H1 (cell line): ENCODE data around the gene PIEZO1. TPM values are rescaled to one million over a fixed set of nuclear protein-coding genes. Genes with fewer than 3 reads are reported as not detected.

Experiments
- CTCF ChIA-PET: fragments of 300-600 bp; sonication (Branson Sonifier 250); formaldehyde crosslinking; loops from one replicate; lab custom pipeline; 2021; ENCODE audit not compliant: partially characterized antibody; lab: Charles Lee
- POLR2A ChIA-PET: fragments of 300-600 bp; sonication (Branson Sonifier 250); formaldehyde crosslinking; loops from one replicate; lab custom pipeline; 2021; ENCODE audit warnings: inconsistent platforms; ENCODE audit not compliant: partially characterized antibody; lab: Charles Lee
- DNase-seq, 2 experiments: peaks; one replicate each; pipeline versions ENCODE4 v3.0.0 to v3.0.0-alpha.2; 2010 to 2022; ENCODE audit warnings: low spot score in 2 of 2, low read depth in 1 of 2, mixed read lengths in 1 of 2
- FAIRE-seq: peaks from 2 replicates; lab custom pipeline; 2011; peaks lifted over from hg19 to GRCh38; lab: Jason Lieb, UNC
- H2AFZ ChIP-seq: 2 replicates; pipeline ENCODE4 v1.8.1; 2012; ENCODE audit warnings: low read length, inconsistent platforms
- H2AK5ac ChIP-seq: 2 replicates; pipeline ENCODE4 v1.6.1; 2013; ENCODE audit warnings: low read depth, low read length
- H2BK120ac ChIP-seq: replicated peaks from 2 replicates; pipeline ENCODE3; 2013; ENCODE audit warnings: low read depth, low read length, inconsistent platforms
- H2BK12ac ChIP-seq: 2 replicates; pipeline ENCODE4 v1.6.1; 2013; ENCODE audit warnings: low read depth, low read length
- H2BK15ac ChIP-seq: 2 replicates; pipeline ENCODE4 v1.6.1; 2013; ENCODE audit warnings: low read length
- H2BK20ac ChIP-seq: 2 replicates; pipeline ENCODE4 v1.6.1; 2013; ENCODE audit warnings: low read length
- H2BK5ac ChIP-seq: 2 replicates; pipeline ENCODE4 v1.6.1; 2013; ENCODE audit warnings: low read depth, low read length
- H3K14ac ChIP-seq: 2 replicates; pipeline ENCODE4 v1.6.1; 2013; ENCODE audit warnings: inconsistent platforms; ENCODE audit not compliant: insufficient read length
- H3K18ac ChIP-seq: 2 replicates; pipeline ENCODE4 v1.6.1; 2013; ENCODE audit warnings: low read length; ENCODE audit errors: extremely low read depth
- H3K23ac ChIP-seq: 2 replicates; pipeline ENCODE4 v1.6.1; 2013; ENCODE audit warnings: inconsistent platforms; ENCODE audit not compliant: insufficient read length
- H3K23me2 ChIP-seq: 2 replicates; pipeline ENCODE4 v1.6.1; 2013; ENCODE audit warnings: low read depth, low read length
- H3K27ac ChIP-seq: 2 replicates; pipeline ENCODE4 v1.6.1; 2011; ENCODE audit warnings: low read depth, low read length, inconsistent platforms
- H3K27me3 ChIP-seq, 4 experiments: replicated peaks in 1 of 4; 1 replicate in 1 of 4; 2 replicates in 3 of 4; pipeline versions ENCODE4 v1.6.1 to v1.8.1; 2011 to 2013; ENCODE audit warnings: low read length in 3 of 4, mild to moderate bottlenecking in 3 of 4, inconsistent platforms in 2 of 4, mixed read lengths in 2 of 4, moderate library complexity in 1 of 4; ENCODE audit not compliant: control insufficient read depth in 3 of 4, insufficient read depth in 3 of 4; ENCODE audit errors: extremely low read depth in 1 of 4
- H3K36me3 ChIP-seq, 4 experiments: 2 replicates each; pipeline versions ENCODE4 v1.6.1 to v1.8.1; 2011 to 2013; ENCODE audit warnings: mild to moderate bottlenecking in 4 of 4, low read length in 3 of 4, moderate library complexity in 2 of 4, control low read depth in 1 of 4, inconsistent platforms in 1 of 4; ENCODE audit not compliant: insufficient read depth in 4 of 4, control insufficient read depth in 2 of 4
- H3K4ac ChIP-seq: replicated peaks from 2 replicates; pipeline ENCODE3; 2013; ENCODE audit warnings: low read length, low read depth, mixed read lengths, inconsistent platforms; ENCODE audit not compliant: insufficient read length
- H3K4me1 ChIP-seq, 4 experiments: replicated peaks in 1 of 4; 1 replicate in 1 of 4; 2 replicates in 3 of 4; pipeline versions ENCODE4 v1.6.1 to v1.8.1; 2011 to 2013; ENCODE audit warnings: low read length in 3 of 4, inconsistent platforms in 2 of 4, mixed read lengths in 1 of 4; ENCODE audit not compliant: insufficient read depth in 4 of 4, control insufficient read depth in 3 of 4
- H3K4me2 ChIP-seq, 2 experiments: 2 replicates each; pipeline versions ENCODE4 v1.6.1 to v1.8.1; 2011 to 2013; ENCODE audit warnings: low read depth in 2 of 2, low read length in 2 of 2, control low read depth in 1 of 2, inconsistent platforms in 1 of 2, mild to moderate bottlenecking in 1 of 2; ENCODE audit not compliant: insufficient read depth in 1 of 2
- H3K4me3 ChIP-seq, 4 experiments: fragments of 200-600, 300-600 bp in 1 of 4; sonication (generic), shearing (Covaris generic), sonication (Bioruptor Twin) in 1 of 4; 2 replicates each; pipeline versions ENCODE4 v1.5.1 to v1.8.1; 2011 to 2016; ENCODE audit warnings: low read length in 4 of 4, low read depth in 3 of 4, control low read depth in 2 of 4, inconsistent platforms in 2 of 4, mild to moderate bottlenecking in 2 of 4, mixed read lengths in 1 of 4, moderate library complexity in 1 of 4; ENCODE audit not compliant: insufficient read depth in 2 of 4; ENCODE audit errors: extremely low read depth in 1 of 4
- H3K56ac ChIP-seq: replicated peaks from 2 replicates; pipeline ENCODE3; 2013; ENCODE audit warnings: low read depth, mild to moderate bottlenecking, mixed read lengths, low read length, inconsistent platforms; ENCODE audit not compliant: insufficient read length
- H3K79me1 ChIP-seq: 2 replicates; pipeline ENCODE4 v1.6.1; 2013; ENCODE audit warnings: low read depth, low read length, control low read depth
- H3K79me2 ChIP-seq, 2 experiments: 2 replicates each; pipeline versions ENCODE4 v1.6.1 to v1.8.1; 2012 to 2013; ENCODE audit warnings: low read length in 2 of 2, mild to moderate bottlenecking in 2 of 2, inconsistent platforms in 1 of 2; ENCODE audit not compliant: insufficient read depth in 2 of 2, control insufficient read depth in 1 of 2
- H3K9ac ChIP-seq, 4 experiments: replicated peaks in 1 of 4; 1 replicate in 1 of 4; 2 replicates in 3 of 4; pipeline versions ENCODE4 v1.6.1 to v1.8.1; 2011 to 2013; ENCODE audit warnings: low read depth in 3 of 4, low read length in 3 of 4, control low read depth in 2 of 4, mild to moderate bottlenecking in 2 of 4, moderate library complexity in 2 of 4, inconsistent platforms in 1 of 4; ENCODE audit errors: extremely low read depth in 1 of 4
- H3K9me3 ChIP-seq, 2 experiments: 2 replicates each; pipeline versions ENCODE4 v1.6.1 to v1.8.1; 2012 to 2013; ENCODE audit warnings: mild to moderate bottlenecking in 2 of 2, moderate library complexity in 2 of 2, control low read depth in 1 of 2, inconsistent platforms in 1 of 2, low read depth in 1 of 2, low read length in 1 of 2, mixed read lengths in 1 of 2; ENCODE audit not compliant: insufficient read depth in 2 of 2
- H4K20me1 ChIP-seq, 2 experiments: replicated peaks in 1 of 2; 2 replicates each; pipeline versions ENCODE3 to v1.8.1; 2011 to 2013; ENCODE audit warnings: inconsistent platforms in 2 of 2, low read length in 2 of 2, mild to moderate bottlenecking in 1 of 2; ENCODE audit not compliant: insufficient read depth in 2 of 2, control insufficient read depth in 1 of 2
- H4K5ac ChIP-seq: 2 replicates; pipeline ENCODE4 v1.6.1; 2013; ENCODE audit warnings: low read length, low read depth, mixed read lengths, inconsistent platforms; ENCODE audit not compliant: insufficient read length
- H4K8ac ChIP-seq: 2 replicates; pipeline ENCODE4 v1.8.0; 2013; ENCODE audit warnings: mild to moderate bottlenecking, moderate library complexity, low read length, inconsistent platforms; ENCODE audit not compliant: insufficient read depth; ENCODE audit errors: extremely low read depth
- H4K91ac ChIP-seq: replicated peaks from 2 replicates; pipeline ENCODE3; 2013; ENCODE audit warnings: low read length, mixed read lengths, inconsistent platforms; ENCODE audit not compliant: insufficient read length
- ATF3 ChIP-seq: IDR thresholded peaks from 2 replicates; pipeline ENCODE4 v1.6.1; 2011; ENCODE audit warnings: low read depth, mild to moderate bottlenecking, low read length; ENCODE audit not compliant: insufficient read depth
- BACH1 ChIP-seq: IDR thresholded peaks from 2 replicates; pipeline ENCODE4 v1.6.1; 2012; ENCODE audit warnings: low read length, improper control_type of control experiment
- HDAC2 ChIP-seq, 2 experiments: fragments of 300-600 bp in 1 of 2; sonication (generic) in 1 of 2; IDR thresholded peaks; 2 replicates each; pipeline ENCODE4 v1.6.1; 2011 to 2012; ENCODE audit warnings: low read depth in 2 of 2, low read length in 2 of 2, mild to moderate bottlenecking in 2 of 2, moderate library complexity in 2 of 2, borderline replicate concordance in 1 of 2, inconsistent platforms in 1 of 2
- HDAC6 ChIP-seq: IDR thresholded peaks from one replicate; pipeline ENCODE4 v1.7.1; 2012; ENCODE audit warnings: low read depth, mild to moderate bottlenecking, inconsistent platforms, low read length, moderate library complexity
- MAFK ChIP-seq: IDR thresholded peaks from 2 replicates; pipeline ENCODE4 v1.6.1; 2012; ENCODE audit warnings: low read depth, mild to moderate bottlenecking, improper control_type of control experiment, low read length
- RBBP5 ChIP-seq: IDR thresholded peaks from 2 replicates; pipeline ENCODE4 v1.7.1; 2012; ENCODE audit warnings: low read depth, mild to moderate bottlenecking, inconsistent platforms, low read length, moderate library complexity, borderline replicate concordance
- SIRT6 ChIP-seq: IDR thresholded peaks from one replicate; pipeline ENCODE4 v1.7.1; 2012; ENCODE audit warnings: low read length, inconsistent platforms
- SP1 ChIP-seq: IDR thresholded peaks from 2 replicates; pipeline ENCODE4 v1.6.1; 2011; ENCODE audit warnings: low read depth, low read length
- SP2 ChIP-seq: IDR thresholded peaks from 2 replicates; pipeline ENCODE4 v1.6.1; 2012; ENCODE audit warnings: mild to moderate bottlenecking, low read length, inconsistent platforms
- TBP ChIP-seq: IDR thresholded peaks from 2 replicates; pipeline ENCODE4 v1.6.1; 2011; ENCODE audit warnings: low read depth, low read length, improper control_type of control experiment
- WGBS, 2 experiments: shearing (Covaris generic) in 1 of 2; methylation state at CpG; one replicate each; pipeline versions ENCODE4 v1.1.6 to v1.1.7; 2013 to 2015; ENCODE audit warnings: low lambda C conversion rate in 2 of 2, mixed read lengths in 2 of 2, inconsistent platforms in 1 of 2, low coverage in 1 of 2, missing lambda C conversion rate in 1 of 2; ENCODE audit not compliant: insufficient replicate concordance in 2 of 2, insufficient coverage in 1 of 2, insufficient read length in 1 of 2; ENCODE audit errors: extremely low coverage in 1 of 2, missing lambda C conversion rate in 1 of 2; 5-methylcytosine and 5-hydroxymethylcytosine counted together
- polyA plus RNA-seq, 7 experiments: library from polyadenylated mRNA; depleted of rRNA in 3 of 7; stranded (reverse) in 5 of 7; unstranded in 2 of 7; fragments of >200 nt in 5 of 7; fragments of 200-250 nt in 2 of 7; gene quantifications; 1 replicate in 5 of 7; 2 replicates in 1 of 7; 4 replicates in 1 of 7; pipeline versions ENCODE4 v1.2.1 to v1.2.3, GENCODE V29; 2011 to 2013; ENCODE audit warnings: missing spikeins in 2 of 7, mixed read lengths in 2 of 7
- total RNA-seq: library from RNA; stranded (reverse); fragmentation: NEBNext Ultra II Directional; extraction: Animal tissue kit (Norgen Biotek cat#: 25700); gene quantifications from 2 replicates; pipeline ENCODE4 v1.2.1, GENCODE V29; 2021

PIEZO1 gene
- total and polyA plus RNA-seq, 2 of the 8 experiments (the other 6 are each of a cell fraction or from before 2014, with no cell fraction given) = 42.3 to 67.5 TPM

GRCh38 chr16:88703486-88704309 is 81.3 kb downstream of the PIEZO1 start:
- POLR2A ChIA-PET = interaction anchor here (0.7 to 1.4 kb wide), 4 partner anchors 9 to 113 kb away, joined by 3 to 4 read pairs (median 3); partner anchors contain the start of gene MVD
- peaks cover 0 to 6% (median 3%) of the 10 kb centered on the region in 4 experiments; a peak in 4 of 7 replicates for H3K4me1 ChIP-seq
- DNase-seq (no peak), FAIRE-seq (no peak)
- no peak overlapping the region for H2AK5ac ChIP-seq
- no peaks in the 10 kb centered on the region for H3K9me3 ChIP-seq
- H3K79me2 ChIP-seq = peaks cover 0 to 37% of the 10 kb centered on the region in 2 experiments; a peak in 2 of 4 replicates
- H3K4me3 ChIP-seq = no peak overlapping the region
- 89% methylated on average over 19 of the region's 26 CpGs; no CpG with 5 or more reads in 1 of the 2 experiments for WGBS, 2 experiments
- no peak overlapping the region for H3K27ac ChIP-seq
- no peak overlapping the region for H2AFZ ChIP-seq
- no peaks in the 10 kb centered on the region for H3K27me3 ChIP-seq
- no peak overlapping the region for H3K56ac ChIP-seq
- no peak overlapping the region; a peak in 1 of 4 replicates for H3K4me2 ChIP-seq
- no peak overlapping the region for H3K4ac ChIP-seq
- H2BK5ac ChIP-seq = no peak overlapping the region
- no peak overlapping the region for H2BK120ac ChIP-seq
- H3K23me2 ChIP-seq = peaks cover 15% of the 10 kb centered on the region; the same call in 1 of the 2 replicates
- no peak overlapping the region for H3K23ac ChIP-seq
- no peak overlapping the region for H2BK12ac ChIP-seq
- H4K5ac ChIP-seq = no peak overlapping the region
- H3K36me3 ChIP-seq = peaks cover 0 to 3% (median 0%) of the 10 kb centered on the region in 4 experiments; a peak in 3 of 8 replicates
- H3K9ac ChIP-seq = no peak overlapping the region
- CTCF ChIA-PET = interaction anchor here (1.4 to 2.2 kb wide), 5 partner anchors 16 to 59 kb away, joined by 3 to 8 read pairs (median 7); no protein-coding TSS in a partner anchor
- no peak overlapping the region for H2BK15ac ChIP-seq
- no peak overlapping the region for H3K14ac ChIP-seq
- no peak overlapping the region for H2BK20ac ChIP-seq
- H4K20me1 ChIP-seq = peaks cover 1 to 4% of the 10 kb centered on the region in 2 experiments
- no peak overlapping the region; the same call in 1 of the 2 replicates for H4K8ac ChIP-seq
- no peak overlapping the region for H4K91ac ChIP-seq
- H3K79me1 ChIP-seq = peaks cover 14% of the 10 kb centered on the region
- no peak overlapping the region for H3K18ac ChIP-seq
- no peak for TF ChIP-seq HDAC6
- TF ChIP-seq SP1 = no peak
- TF ChIP-seq SIRT6 = no peak
- TF ChIP-seq HDAC2 (IDR thresholded peaks at IDR 0.05; ENCODE audit: borderline replicate concordance in 1 of 2, low read depth in 2 of 2, low read length in 2 of 2) = no peak
- TF ChIP-seq RBBP5 = no peak
- TF ChIP-seq BACH1 = no peak
- no peak for TF ChIP-seq MAFK
- TF ChIP-seq ATF3 = no peak
- no peak for TF ChIP-seq TBP
- no peak for TF ChIP-seq SP2
